GM12878 (cell line): ENCODE results near the gene TOB2. TPM values are rescaled to one million over a fixed set of nuclear protein-coding genes. Genes with fewer than 3 reads are reported as not detected.
"Not testable (repeated sequence)": the region's sequence is repeated elsewhere in the genome, so short reads cannot be mapped to it uniquely, and the experiment has no call there.

Experiments used
- ATAC-seq: fragments of 200-7000 bp; cut with Tn5 transposase; 3 replicates; pipeline ENCODE4 v1.9.1; 2020; ENCODE audit warnings: mild to moderate bottlenecking, moderate library complexity
- BruUV-seq: library from RNA; stranded (reverse); fragments of 400-500 nt; replicated peaks from 2 replicates; lab custom pipeline; 2021; lab: Mats Ljungman, UMichigan
- CTCF ChIA-PET: fragments of 300-600 bp; sonication (Branson Sonifier 250); formaldehyde crosslinking; extraction: SDS; loops from one replicate; lab custom pipeline; 2021; ENCODE audit warnings: inconsistent platforms; lab: Yijun Ruan, JAX
- POLR2A ChIA-PET: fragments of 350-600 bp; formaldehyde crosslinking; extraction: SDS; loops from one replicate; lab custom pipeline; 2021; ENCODE audit warnings: inconsistent platforms; lab: Charles Lee
- RAD21 ChIA-PET: fragments of 300-600 bp; sonication (Branson Sonifier 250); formaldehyde crosslinking; loops from one replicate; lab custom pipeline; 2023; ENCODE audit warnings: antibody characterized with exemption; ENCODE audit not compliant: unreplicated experiment; lab: Charles Lee
- SMC1A ChIA-PET: fragments of 300-600 bp; sonication (Branson Sonifier 250); formaldehyde crosslinking; loops from one replicate; lab custom pipeline; 2023; ENCODE audit not compliant: unreplicated experiment, uncharacterized antibody; lab: Charles Lee
- DNase-seq: peaks from one replicate; pipeline ENCODE4 v3.0.0-alpha.2; 2011; ENCODE audit warnings: low read depth, low spot score
- FAIRE-seq: peaks from 3 replicates; lab custom pipeline; 2011; peaks lifted over from hg19 to GRCh38; lab: Jason Lieb, UNC
- H2AFZ ChIP-seq: 2 replicates; pipeline ENCODE4 v1.6.0; 2011; ENCODE audit warnings: low read depth, low read length, control low read depth; ENCODE audit not compliant: control insufficient read depth
- H3K27ac ChIP-seq: 2 replicates; pipeline ENCODE4 v1.5.1; 2011; ENCODE audit warnings: control low read depth; ENCODE audit not compliant: control insufficient read depth, insufficient read depth
- H3K27me3 ChIP-seq, 2 experiments: replicated peaks in 1 of 2; 2 replicates each; pipeline versions ENCODE4 v1.6.0 to v1.6.1; 2011; ENCODE audit warnings: low read length in 1 of 2; ENCODE audit not compliant: control insufficient read depth in 2 of 2, insufficient read depth in 2 of 2
- H3K36me3 ChIP-seq, 2 experiments: 2 replicates each; pipeline ENCODE4 v1.5.1; 2011; ENCODE audit warnings: low read length in 1 of 2; ENCODE audit not compliant: control insufficient read depth in 2 of 2, insufficient read depth in 2 of 2
- H3K4me1 ChIP-seq: 2 replicates; pipeline ENCODE4 v1.6.1; 2011; ENCODE audit warnings: mild to moderate bottlenecking, low read length, moderate library complexity, mixed read lengths; ENCODE audit not compliant: control insufficient read depth, insufficient read depth
- H3K4me2 ChIP-seq: 2 replicates; pipeline ENCODE4 v1.6.0; 2011; ENCODE audit warnings: control low read depth; ENCODE audit not compliant: control insufficient read depth, insufficient read depth
- H3K4me3 ChIP-seq: fragments of 200-600 bp; sonication (generic); 2 replicates; pipeline ENCODE4 v1.5.1; 2016
- H3K79me2 ChIP-seq: 2 replicates; pipeline ENCODE4 v1.6.0; 2011; ENCODE audit warnings: low read length; ENCODE audit not compliant: control insufficient read depth, insufficient read depth
- H3K9ac ChIP-seq: 2 replicates; pipeline ENCODE4 v1.8.0; 2011; ENCODE audit warnings: low read length, control low read depth, mixed read lengths; ENCODE audit not compliant: control insufficient read depth, insufficient read depth
- H3K9me3 ChIP-seq: replicated peaks from 3 replicates; pipeline ENCODE4 v1.5.1; 2011; ENCODE audit warnings: mild to moderate bottlenecking, low read length; ENCODE audit not compliant: control insufficient read depth, insufficient read depth
- H4K20me1 ChIP-seq: 2 replicates; pipeline ENCODE4 v1.6.0; 2011; ENCODE audit not compliant: control insufficient read depth, insufficient read depth
- CHD1 ChIP-seq: IDR thresholded peaks from 2 replicates; pipeline ENCODE4 v1.6.1; 2012; ENCODE audit warnings: low read depth, low read length, improper control_type of control experiment
- JUND ChIP-seq: IDR thresholded peaks from 2 replicates; pipeline ENCODE4 v1.6.1; 2012; ENCODE audit warnings: low read depth, mild to moderate bottlenecking, low read length, improper control_type of control experiment, moderate library complexity
- NR2F1 ChIP-seq: fragments of 450-650 bp; conservative IDR thresholded peaks from 2 replicates; pipeline ENCODE4 v1.6.1; 2017; ENCODE audit warnings: mild to moderate bottlenecking
- SUPT20H ChIP-seq: IDR thresholded peaks from 2 replicates; pipeline ENCODE4 v1.6.1; 2011; ENCODE audit warnings: low read depth, mild to moderate bottlenecking, low read length, moderate library complexity, borderline replicate concordance; ENCODE audit not compliant: control insufficient read depth
- TBL1XR1 ChIP-seq: IDR thresholded peaks from 2 replicates; pipeline ENCODE4 v1.6.1; 2012; ENCODE audit warnings: low read depth, low read length, improper control_type of control experiment
- TCF12 ChIP-seq: IDR thresholded peaks from 2 replicates; pipeline ENCODE4 v1.6.1; 2011; ENCODE audit warnings: low read depth, mild to moderate bottlenecking, low read length
- ZNF207 ChIP-seq: fragments of 450-650 bp; IDR thresholded peaks from 2 replicates; pipeline ENCODE4 v1.6.1; 2014; ENCODE audit warnings: antibody characterized with exemption, mild to moderate bottlenecking, borderline replicate concordance
- ZNF274 ChIP-seq: IDR thresholded peaks from one replicate; pipeline ENCODE4 v1.8.0; 2011; ENCODE audit not compliant: insufficient read length, insufficient read depth
- WGBS: methylation state at CpG from one replicate; pipeline ENCODE4 v1.1.6; 2016; ENCODE audit warnings: low lambda C conversion rate; ENCODE audit not compliant: insufficient replicate concordance, insufficient coverage; ENCODE audit errors: missing lambda C conversion rate; 5-methylcytosine and 5-hydroxymethylcytosine counted together
- in situ Hi-C: fragments of 300-500 bp; cut with MboI; formaldehyde crosslinking; loops from 9 replicates; pipeline ENCODE4 v1.14.3; 2018; ENCODE audit warnings: mixed read lengths
- intact Hi-C: fragments of 100-400 bp; cut with micrococcal nuclease; formaldehyde crosslinking; loops from one replicate; pipeline ENCODE4 v1.14.2; 2022; ENCODE audit not compliant: unreplicated experiment
- polyA plus RNA-seq, 11 experiments: library from polyadenylated mRNA; depleted of rRNA in 4 of 11; unstranded in 6 of 11; stranded (reverse) in 5 of 11; fragments of >200 nt; fragmentation: Nextera tagmentation in 4 of 11; fragmentation: Illumina TruSeq in 1 of 11; extraction: Ambion mirVana in 4 of 11; extraction: Trizol in 1 of 11; gene quantifications; 1 replicate in 1 of 11; 2 replicates in 10 of 11; pipeline versions ENCODE4 v1.2.1 to v1.2.3, GENCODE V29; 2011 to 2016; ENCODE audit warnings: inconsistent platforms in 2 of 11, missing spikeins in 2 of 11, low read depth in 1 of 11
- total RNA-seq, 4 experiments: library from RNA; depleted of rRNA in 3 of 4; stranded (reverse); fragments of >200 nt in 3 of 4; fragmentation: Illumina TruSeq in 1 of 4; extraction: Trizol in 1 of 4; gene quantifications; 2 replicates each; pipeline versions ENCODE4 v1.2.1 to v1.2.3, GENCODE V29; 2013 to 2021
- TF ChIP-seq, protein P1 (sequence below): IDR thresholded peaks from 2 replicates; pipeline ENCODE4 v1.6.1; 2012; ENCODE audit warnings: low read depth, low read length, improper control_type of control experiment

Gene TOB2
- total and polyA plus RNA-seq, 10 of the 15 experiments (the other 5 are each of a cell fraction or from before 2014, with no cell fraction given) = 4.5 to 32.0 (median 15.1) TPM

DNA sequence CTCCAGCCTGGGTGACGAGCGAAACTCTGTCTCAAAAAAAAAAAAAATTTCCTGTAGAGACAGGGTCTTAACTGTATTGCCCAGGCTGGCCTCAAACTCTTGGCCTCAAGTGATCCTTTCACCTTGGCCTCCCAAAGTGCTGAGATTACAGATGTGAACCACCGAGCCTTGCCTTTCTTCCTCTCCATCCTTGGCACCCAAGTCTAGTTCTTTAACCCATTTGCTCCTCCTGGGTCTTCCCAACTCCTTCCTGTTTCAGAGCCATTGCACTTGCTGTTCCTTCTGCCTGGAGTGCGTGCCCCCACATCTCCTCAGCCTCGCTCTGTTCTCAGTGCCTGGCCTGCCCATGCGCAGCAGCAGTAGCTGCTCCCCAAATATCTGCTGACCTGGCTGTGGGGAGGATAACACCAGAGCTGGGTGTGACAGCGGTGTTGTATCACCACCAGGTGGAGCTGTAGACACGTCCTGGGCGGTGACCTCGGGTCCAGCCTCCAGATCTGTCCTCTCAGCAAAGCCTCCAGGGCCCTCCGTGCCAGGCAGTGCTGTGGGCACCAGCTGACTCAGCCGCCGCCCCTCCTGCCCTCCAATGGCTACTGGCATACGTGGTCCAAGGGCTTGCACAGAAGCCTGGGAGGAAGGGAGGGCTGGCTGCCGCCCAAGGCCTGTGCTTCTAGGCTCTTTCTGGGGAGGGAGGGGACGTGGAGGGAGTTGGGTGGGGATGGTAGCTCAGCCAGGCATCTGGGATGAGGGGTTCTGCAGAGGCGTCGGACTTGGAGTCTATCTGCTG, 42.9 kb downstream of the TOB2 start (continued):
- TF ChIP-seq TCF12 (no peak), TBL1XR1 (no peak), CHD1 (no peak), ZNF207 (no peak), NR2F1 (peak; percentile 61), ZNF274 (no peak), JUND (no peak), SUPT20H (no peak)
- TF ChIP-seq, protein P1, sequence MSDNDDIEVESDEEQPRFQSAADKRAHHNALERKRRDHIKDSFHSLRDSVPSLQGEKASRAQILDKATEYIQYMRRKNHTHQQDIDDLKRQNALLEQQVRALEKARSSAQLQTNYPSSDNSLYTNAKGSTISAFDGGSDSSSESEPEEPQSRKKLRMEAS = no peak

DNA sequence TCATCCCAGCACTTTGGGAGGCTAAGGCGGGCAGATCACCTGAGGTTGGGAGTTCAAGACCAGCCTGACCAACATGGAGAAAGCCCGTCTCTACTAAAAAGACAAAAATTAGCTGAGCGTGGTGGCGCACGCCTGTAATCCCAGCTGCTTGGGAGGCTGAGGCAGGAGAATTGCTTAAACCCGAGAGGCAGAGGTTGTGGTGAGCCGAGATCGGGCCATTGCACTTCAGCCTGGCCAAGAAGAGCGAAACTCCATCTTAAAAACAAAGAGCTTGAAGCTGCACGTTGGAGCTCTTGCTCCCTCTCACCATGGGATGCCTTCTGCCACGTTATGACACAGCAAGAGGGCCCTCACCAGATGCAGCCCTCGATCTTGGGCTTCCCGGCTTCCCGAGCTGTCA, 43.8 kb downstream of the TOB2 start:
- not testable (repeated sequence) for H4K20me1 ChIP-seq, H3K27me3 ChIP-seq, DNase-seq, H3K79me2 ChIP-seq, H3K4me2 ChIP-seq, BruUV-seq, H3K9ac ChIP-seq, H3K36me3 ChIP-seq, H2AFZ ChIP-seq, H3K27ac ChIP-seq, FAIRE-seq, H3K9me3 ChIP-seq, H3K4me3 ChIP-seq, ATAC-seq
- H3K4me1 ChIP-seq = peaks cover 14% of the 10 kb centered on the region
- POLR2A ChIA-PET = interaction anchor here (0.5 to 0.6 kb wide), 2 partner anchors 38 to 147 kb away, joined by 3 read pairs; no protein-coding TSS in a partner anchor
- intact Hi-C loops (loop anchor here (1.0 kb wide), 2 partner anchors 114 to 130 kb away; no protein-coding TSS in a partner anchor), in situ Hi-C loops (loop anchor here (5.0 kb wide), 1 partner anchor 114 kb away; no protein-coding TSS in a partner anchor)
- SMC1A ChIA-PET = interaction anchor here (0.7 to 4.7 kb wide), 13 partner anchors 42 to 480 kb away, joined by 3 to 62 read pairs (median 5); partner anchors contain the start of genes ACO2 and PHF5A
- 60% methylated on average over 14 of the region's 14 CpGs for WGBS
- CTCF ChIA-PET = interaction anchor here (0.6 to 7.8 kb wide), 23 partner anchors 15 to 481 kb away, joined by 3 to 141 read pairs (median 8); partner anchors contain the start of genes ACO2, PHF5A and POLR3H
- RAD21 ChIA-PET = interaction anchor here (0.6 to 5.4 kb wide), 21 partner anchors 21 to 480 kb away, joined by 3 to 67 read pairs (median 7); partner anchors contain the start of genes ACO2, PHF5A, PMM1 and POLR3H
